GM23338 (cell line): Measurements from ENCODE around the gene YBEY. TPM values are rescaled to one million over a fixed set of nuclear protein-coding genes. Genes with fewer than 3 reads are reported as not detected.

Experiments
- ATAC-seq: fragments of 200-7000 bp; cut with Tn5 transposase; 3 replicates; pipeline ENCODE4 v1.9.1; 2020
- DNase-seq: peaks from one replicate; pipeline ENCODE4 v3.0.0-alpha.2; 2015; ENCODE audit warnings: low spot score
- H2AFZ ChIP-seq: fragments of 200-600 bp; sonication (generic); 2 replicates; pipeline ENCODE4 v1.8.0; 2016; ENCODE audit warnings: antibody characterized with exemption, mild to moderate bottlenecking, moderate library complexity
- H3F3A ChIP-seq: fragments of 200-600 bp; sonication (generic); replicated peaks from 2 replicates; pipeline ENCODE4 v1.8.0; 2017; ENCODE audit warnings: antibody characterized with exemption, mixed run types, low read depth
- H3K27ac ChIP-seq: fragments of 200-600 bp; sonication (generic); 2 replicates; pipeline ENCODE4 v1.6.1; 2016; ENCODE audit warnings: low read depth
- H3K27me3 ChIP-seq: fragments of 200-600 bp; sonication (generic); 2 replicates; pipeline ENCODE4 v1.8.0; 2016; ENCODE audit warnings: mild to moderate bottlenecking, mixed run types, moderate library complexity; ENCODE audit not compliant: insufficient read depth
- H3K36me3 ChIP-seq: fragments of 200-600 bp; sonication (generic); 2 replicates; pipeline ENCODE4 v1.8.0; 2016; ENCODE audit warnings: mild to moderate bottlenecking; ENCODE audit not compliant: insufficient read depth
- H3K4me1 ChIP-seq: fragments of 200-600 bp; sonication (generic); 2 replicates; pipeline ENCODE4 v1.8.0; 2016; ENCODE audit warnings: mild to moderate bottlenecking, moderate library complexity; ENCODE audit not compliant: insufficient read depth
- H3K4me2 ChIP-seq: fragments of 200-600 bp; sonication (generic); 2 replicates; pipeline ENCODE4 v1.7.1; 2017; ENCODE audit warnings: mixed run types
- H3K4me3 ChIP-seq: fragments of 200-600 bp; sonication (generic); 2 replicates; pipeline ENCODE4 v1.6.1; 2016; ENCODE audit warnings: mixed run types
- H3K79me2 ChIP-seq: fragments of 200-600 bp; sonication (generic); replicated peaks from 2 replicates; pipeline ENCODE4 v1.8.0; 2017; ENCODE audit warnings: mild to moderate bottlenecking; ENCODE audit not compliant: insufficient read depth
- H3K9me2 ChIP-seq: fragments of 200-600 bp; sonication (generic); 2 replicates; pipeline ENCODE4 v1.8.0; 2017; ENCODE audit not compliant: insufficient read depth
- H4K20me1 ChIP-seq: fragments of 200-600 bp; sonication (generic); replicated peaks from 2 replicates; pipeline ENCODE4 v1.8.0; 2017; ENCODE audit warnings: mild to moderate bottlenecking; ENCODE audit not compliant: insufficient read depth
- H3K27ac Mint-ChIP-seq: 2 replicates; pipeline ENCODE4 v1.8.0; 2020; ENCODE audit warnings: inconsistent platforms, mild to moderate bottlenecking, moderate library complexity, mixed read lengths
- H3K27me3 Mint-ChIP-seq: 3 replicates; pipeline ENCODE4 v1.8.0; 2022; ENCODE audit warnings: low read depth, mild to moderate bottlenecking, moderate library complexity, mixed read lengths, inconsistent platforms; ENCODE audit not compliant: insufficient read depth, poor library complexity
- H3K36me3 Mint-ChIP-seq: 3 replicates; pipeline ENCODE4 v1.8.0; 2021; ENCODE audit warnings: low read depth, mild to moderate bottlenecking, inconsistent platforms, moderate library complexity, mixed read lengths
- H3K4me1 Mint-ChIP-seq: 3 replicates; pipeline ENCODE4 v1.8.0; 2020; ENCODE audit warnings: mild to moderate bottlenecking, inconsistent platforms, mixed read lengths
- H3K4me3 Mint-ChIP-seq: 3 replicates; pipeline ENCODE4 v1.8.0; 2021; ENCODE audit warnings: moderate library complexity, mild to moderate bottlenecking, inconsistent platforms, mixed read lengths
- H3K9me3 Mint-ChIP-seq: 3 replicates; pipeline ENCODE4 v1.8.0; 2020; ENCODE audit warnings: moderate library complexity, mild to moderate bottlenecking, inconsistent platforms, mixed read lengths
- CREB1 ChIP-seq: fragments of 250-450 bp; sonication (Bioruptor Pico); IDR thresholded peaks from 2 replicates; pipeline ENCODE4 v1.5.0; 2020; ENCODE audit warnings: low read depth, mild to moderate bottlenecking, moderate library complexity
- EZH2 ChIP-seq: fragments of 200-600 bp; sonication (generic); IDR thresholded peaks from one replicate; pipeline ENCODE4 v1.8.0; 2017; ENCODE audit warnings: antibody characterized with exemption, mild to moderate bottlenecking, low read depth; ENCODE audit not compliant: unreplicated experiment
- JUNB ChIP-seq: IDR thresholded peaks from one replicate; pipeline ENCODE4 v1.6.1; 2016; ENCODE audit warnings: antibody characterized with exemption; ENCODE audit not compliant: unreplicated experiment
- NANOG ChIP-seq: IDR thresholded peaks from 2 replicates; pipeline ENCODE4 v1.6.1; 2016; ENCODE audit warnings: antibody characterized with exemption, borderline replicate concordance
- REST ChIP-seq: IDR thresholded peaks from one replicate; pipeline ENCODE4 v1.6.1; 2018; ENCODE audit warnings: antibody characterized with exemption; ENCODE audit not compliant: unreplicated experiment
- STAT1 ChIP-seq: IDR thresholded peaks from one replicate; pipeline ENCODE4 v1.6.1; 2016; ENCODE audit warnings: antibody characterized with exemption; ENCODE audit not compliant: unreplicated experiment
- ZNF331 ChIP-seq: fragments of 250-450 bp; sonication (Bioruptor Pico); IDR thresholded peaks from 2 replicates; pipeline ENCODE4 v1.5.0; 2020; ENCODE audit warnings: low read depth, mild to moderate bottlenecking, moderate library complexity
- ZNF462 ChIP-seq: fragments of 250-450 bp; sonication (Bioruptor Pico); IDR thresholded peaks from 2 replicates; pipeline ENCODE4 v1.5.0; 2020; ENCODE audit warnings: mild to moderate bottlenecking, moderate library complexity
- polyA plus RNA-seq: library from polyadenylated mRNA; unstranded; fragments of >200 nt; fragmentation: Nextera tagmentation; extraction: Ambion mirVana; gene quantifications from 2 replicates; pipeline ENCODE4 v1.2.1, GENCODE V29; 2016
- total RNA-seq: library from RNA; depleted of rRNA; stranded (reverse); fragments of >200 nt; shearing (Covaris generic); gene quantifications from 2 replicates; pipeline ENCODE4 v1.2.3, GENCODE V29; 2014

The YBEY gene
- total and polyA plus RNA-seq, 2 experiments from 2014 or later: 28.1 to 31.8 TPM

GRCh38 chr21:46247699-46248421, 38.3 kb upstream of the YBEY start:
- no peak overlapping the region for H3K4me2 ChIP-seq
- H3K27ac ChIP-seq: no peak overlapping the region
- peaks cover 8% of the 10 kb centered on the region for H3K27me3 Mint-ChIP-seq
- no peak overlapping the region for H3K27ac Mint-ChIP-seq
- H3K4me1 ChIP-seq: no peaks in the 10 kb centered on the region
- ATAC-seq: no peak
- H3K79me2 ChIP-seq: no peaks in the 10 kb centered on the region
- no peaks in the 10 kb centered on the region for H3K9me2 ChIP-seq
- no peaks in the 10 kb centered on the region for H3K9me3 Mint-ChIP-seq
- H3K4me1 Mint-ChIP-seq: no peaks in the 10 kb centered on the region
- H3K36me3 Mint-ChIP-seq: peaks cover 91% of the 10 kb centered on the region
- H4K20me1 ChIP-seq: peaks cover 14% of the 10 kb centered on the region
- H3K27me3 ChIP-seq: no peaks in the 10 kb centered on the region
- peaks cover 10% of the 10 kb centered on the region for H3F3A ChIP-seq
- peaks cover 65% of the 10 kb centered on the region for H3K36me3 ChIP-seq
- H3K4me3 ChIP-seq: no peak overlapping the region
- no peak overlapping the region for H3K4me3 Mint-ChIP-seq
- H2AFZ ChIP-seq: no peak overlapping the region
- no peak for DNase-seq
- TF ChIP-seq CREB1: no peak
- no peak for TF ChIP-seq EZH2
- TF ChIP-seq NANOG: no peak
- TF ChIP-seq REST: no peak

DNA sequence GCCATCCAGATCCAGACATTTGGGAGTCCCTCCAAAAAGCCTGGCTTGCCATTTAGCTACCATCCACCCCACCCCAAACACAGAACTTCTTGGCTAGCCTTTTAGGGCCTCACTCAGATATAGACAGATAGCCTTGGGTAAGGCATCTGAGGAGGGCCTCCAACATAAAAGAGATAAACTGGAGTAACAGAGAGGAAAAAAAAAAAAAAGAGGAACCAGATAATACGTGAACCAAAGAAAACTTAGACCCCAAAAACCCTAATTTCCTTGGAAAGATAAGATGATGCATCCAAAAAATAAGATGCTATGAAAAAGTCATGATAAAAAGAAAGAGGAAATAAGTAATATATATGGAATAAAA, 37.7 kb upstream of the YBEY start:
- peaks cover 7% of the 10 kb centered on the region for H3K27me3 Mint-ChIP-seq
- no peaks in the 10 kb centered on the region for H3K4me1 Mint-ChIP-seq
- ATAC-seq (no peak), DNase-seq (no peak)
- Histone ChIP-seq H3K27me3 (no peaks in the 10 kb centered on the region), H3K9me2 (no peaks in the 10 kb centered on the region), H4K20me1 (peaks cover 9% of the 10 kb centered on the region), H2AFZ (no peak overlapping the region), H3K36me3 (peaks cover 65% of the 10 kb centered on the region), H3F3A (peaks cover 7% of the 10 kb centered on the region), H3K4me1 (no peaks in the 10 kb centered on the region), H3K4me2 (no peak overlapping the region), H3K79me2 (no peaks in the 10 kb centered on the region), H3K27ac (no peak overlapping the region), H3K4me3 (no peak overlapping the region)
- peaks cover 91% of the 10 kb centered on the region for H3K36me3 Mint-ChIP-seq
- no peaks in the 10 kb centered on the region; the same call in 2 of the 3 replicates for H3K9me3 Mint-ChIP-seq
- H3K4me3 Mint-ChIP-seq: no peak overlapping the region
- no peak overlapping the region for H3K27ac Mint-ChIP-seq
- TF ChIP-seq CREB1 (no peak), JUNB (no peak), STAT1 (no peak), REST (no peak), ZNF462 (CRISPR knock-in tag) (no peak), ZNF331 (CRISPR knock-in tag) (no peak)
